Fibroblast of upper back skin (primary cell): ENCODE measurements around the gene HAP1.
"Not testable (repeated sequence)": the region's sequence is repeated elsewhere in the genome, so short reads cannot be mapped to it uniquely, and the experiment has no call there.

Source experiments
- DNase-seq: peaks from one replicate; pipeline ENCODE4 v3.0.0-alpha.2; 2013

Gene HAP1

DNA sequence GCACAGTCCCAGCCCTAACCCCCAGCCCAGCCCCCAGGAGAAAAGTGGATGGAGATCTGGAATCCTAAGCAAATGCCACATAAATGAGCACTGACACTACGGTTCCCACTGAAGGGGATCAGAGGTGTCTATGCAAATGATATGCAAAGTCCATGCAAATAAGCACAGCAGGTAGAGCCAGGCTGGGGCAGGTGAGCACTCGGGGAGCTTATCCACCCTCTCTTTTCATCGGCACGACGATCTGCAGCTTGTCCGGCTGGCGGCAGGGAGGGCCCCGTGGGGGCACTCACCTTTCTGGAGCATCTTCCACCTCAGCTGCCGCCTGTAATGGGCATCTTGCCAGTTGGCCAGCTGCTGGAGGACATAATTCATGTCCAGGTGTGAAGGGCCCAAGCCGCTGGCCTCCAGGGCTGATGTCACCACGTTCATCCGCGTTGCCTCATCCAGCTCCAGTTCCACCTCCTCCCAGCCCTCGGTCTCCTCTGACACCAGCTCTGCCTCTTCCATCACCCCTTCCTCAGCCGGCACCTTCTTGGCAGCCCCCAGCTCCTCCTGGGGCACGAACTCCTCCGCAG is 9.9 kb downstream of the HAP1 start:
- DNase-seq, result no peak

- no peak for DNase-seq
Observed at GRCh38 chr17:41723801-41724475, 10.5 kb downstream of the HAP1 start.

- no peak for DNase-seq
Observed at GRCh38 chr17:41722231-41722630, 12.2 kb downstream of the HAP1 start.

DNA sequence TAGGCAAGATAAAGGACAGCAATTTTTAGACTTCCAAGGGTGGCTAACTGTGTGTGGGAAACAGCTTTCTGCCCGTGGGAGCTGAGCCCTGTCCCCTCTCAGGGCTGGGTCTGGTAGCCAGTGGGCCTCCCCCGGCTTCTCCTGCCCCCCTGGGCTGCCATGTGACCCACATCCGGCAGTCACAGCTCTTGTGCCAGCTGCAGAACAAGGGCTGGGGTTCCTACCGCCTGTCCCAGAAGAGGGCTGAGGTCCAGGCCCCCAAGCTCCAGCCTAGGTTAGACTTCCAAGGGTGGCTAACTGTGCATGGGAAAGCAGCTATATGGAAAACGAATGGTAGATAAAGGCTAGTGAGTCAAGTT is 16.2 kb downstream of the HAP1 start:
- no peak for DNase-seq

- DNase-seq, result no peak
Observed at GRCh38 chr17:41717408-41718286, 16.8 kb downstream of the HAP1 start.

GRCh38 chr17:41711669-41712400 is 22.6 kb downstream of the HAP1 start, which contains the start of gene GAST:
GAST (plus strand) TSS chr17:41712331; CDS start chr17:41715437, 3,106 bp downstream.
- DNase-seq, result no peak

DNA sequence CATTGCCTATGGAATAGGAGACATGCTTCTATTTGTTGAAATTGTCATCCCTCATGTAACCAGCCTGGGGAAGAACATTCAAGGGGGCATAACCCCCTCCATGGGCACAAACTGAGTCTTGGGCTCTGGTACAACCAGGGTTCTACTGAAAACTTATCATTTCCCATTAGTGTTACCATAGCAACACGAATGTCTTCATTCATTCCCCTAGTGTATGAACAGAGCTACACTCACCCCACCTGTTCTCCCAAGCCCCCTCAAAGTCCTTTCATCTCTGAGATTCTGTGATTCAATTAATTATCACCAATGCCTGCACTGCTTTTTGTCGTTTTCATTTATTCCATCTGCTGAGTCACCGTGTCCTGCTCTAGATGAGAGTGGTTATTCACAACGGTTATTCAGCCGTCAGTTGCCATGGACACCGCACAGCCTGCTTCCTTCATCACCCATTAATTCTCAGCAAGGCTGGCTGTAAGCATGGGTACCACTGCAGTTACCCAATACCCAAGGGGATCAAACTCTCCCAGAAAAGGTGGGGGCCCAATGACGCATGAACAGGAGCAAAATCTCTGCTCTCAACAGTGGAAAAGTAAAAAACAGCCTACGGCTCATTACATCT is 23.9 kb downstream of the HAP1 start:
- peak; percentile 54 for DNase-seq

- no peak for DNase-seq
Observed at GRCh38 chr17:41707803-41708669, 26.4 kb downstream of the HAP1 start.

GRCh38 chr17:41705271-41705991 is 29.0 kb downstream of the HAP1 start:
- peak; percentile 46 for DNase-seq

DNA sequence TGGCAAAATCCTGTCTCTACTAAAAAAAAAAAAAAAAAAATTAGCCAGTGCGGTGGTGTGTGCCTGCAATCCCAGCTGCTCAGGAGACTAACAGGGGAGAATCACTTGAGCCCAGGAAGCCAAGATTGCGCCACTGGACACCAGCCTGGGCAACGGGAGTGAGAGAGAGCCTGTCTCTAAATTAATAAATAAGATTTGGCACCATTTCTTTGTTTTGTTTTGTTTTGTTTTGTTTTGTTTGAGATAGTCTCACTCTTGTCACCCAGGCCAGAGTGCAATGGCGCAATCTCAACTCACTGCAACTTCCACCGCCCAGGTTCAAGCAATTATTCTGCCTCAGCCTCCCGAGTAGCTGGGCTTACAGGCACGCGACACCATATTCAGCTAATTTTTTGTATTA is 31.7 kb downstream of the HAP1 start:
- no peak for DNase-seq

DNA sequence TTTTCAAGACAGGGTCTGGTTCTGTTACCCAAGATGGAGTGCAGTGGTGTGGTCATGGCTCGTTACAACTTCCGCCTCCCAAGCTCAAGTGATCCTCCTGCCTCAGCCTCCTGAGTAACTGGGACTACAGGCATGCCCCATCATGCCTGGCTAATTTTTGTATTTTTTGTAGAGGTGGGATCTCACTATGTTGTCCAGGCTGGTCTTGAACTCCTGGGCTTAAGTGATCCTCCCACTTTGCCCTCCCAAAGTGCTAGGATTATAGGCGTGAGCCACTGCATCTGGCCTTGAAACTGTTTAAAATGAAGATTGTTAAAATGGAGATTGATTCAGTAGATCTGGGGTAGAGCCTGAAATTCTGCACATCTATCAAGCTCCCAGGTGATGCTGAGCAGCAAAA is 33.6 kb downstream of the HAP1 start:
- not testable (repeated sequence) for DNase-seq

DNA sequence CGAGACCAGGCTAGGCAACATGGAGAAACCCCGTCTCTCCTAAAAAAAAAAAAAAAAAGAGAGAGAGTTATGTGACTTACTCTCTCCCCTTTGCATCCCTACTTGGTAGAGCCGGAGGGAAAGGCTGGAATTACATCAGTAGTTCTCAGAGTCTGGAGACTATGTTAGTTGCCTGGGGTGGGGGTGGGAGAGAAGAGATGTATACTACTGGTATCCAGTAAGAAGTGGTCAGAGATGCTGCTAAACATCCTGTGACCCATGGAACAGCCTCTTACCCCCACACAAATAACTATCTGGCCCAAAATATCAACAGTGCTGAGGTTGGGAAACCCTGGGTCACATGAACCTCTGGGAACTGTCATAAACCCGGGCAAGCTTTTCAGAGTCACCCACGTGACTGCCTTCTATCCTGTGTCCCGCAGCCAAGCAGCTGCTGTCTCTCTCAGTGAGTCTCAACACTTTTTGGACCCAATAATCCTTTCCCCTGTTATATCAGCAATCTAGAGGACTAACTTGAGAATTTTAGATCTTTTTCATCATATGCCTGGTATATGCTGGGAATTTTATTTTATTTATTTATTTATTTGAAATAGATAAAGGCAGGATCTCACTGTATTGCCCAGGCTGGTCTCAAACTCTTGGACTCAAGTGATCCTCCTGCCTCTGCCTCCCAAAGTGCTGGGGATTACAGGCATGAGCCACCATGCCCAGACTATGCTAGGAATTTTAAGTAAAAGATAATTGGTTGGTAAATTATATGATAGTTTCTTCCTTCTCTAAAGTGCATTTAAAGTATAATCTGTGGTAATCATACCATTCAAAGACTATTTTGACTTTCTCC is 37.1 kb downstream of the HAP1 start:
- DNase-seq, result no peak

- peak; percentile 80 for DNase-seq
Observed at GRCh38 chr17:41695954-41696757, 38.3 kb downstream of the HAP1 start.

GRCh38 chr17:41695134-41695661 is 39.2 kb downstream of the HAP1 start:
- DNase-seq, result no peak

DNA sequence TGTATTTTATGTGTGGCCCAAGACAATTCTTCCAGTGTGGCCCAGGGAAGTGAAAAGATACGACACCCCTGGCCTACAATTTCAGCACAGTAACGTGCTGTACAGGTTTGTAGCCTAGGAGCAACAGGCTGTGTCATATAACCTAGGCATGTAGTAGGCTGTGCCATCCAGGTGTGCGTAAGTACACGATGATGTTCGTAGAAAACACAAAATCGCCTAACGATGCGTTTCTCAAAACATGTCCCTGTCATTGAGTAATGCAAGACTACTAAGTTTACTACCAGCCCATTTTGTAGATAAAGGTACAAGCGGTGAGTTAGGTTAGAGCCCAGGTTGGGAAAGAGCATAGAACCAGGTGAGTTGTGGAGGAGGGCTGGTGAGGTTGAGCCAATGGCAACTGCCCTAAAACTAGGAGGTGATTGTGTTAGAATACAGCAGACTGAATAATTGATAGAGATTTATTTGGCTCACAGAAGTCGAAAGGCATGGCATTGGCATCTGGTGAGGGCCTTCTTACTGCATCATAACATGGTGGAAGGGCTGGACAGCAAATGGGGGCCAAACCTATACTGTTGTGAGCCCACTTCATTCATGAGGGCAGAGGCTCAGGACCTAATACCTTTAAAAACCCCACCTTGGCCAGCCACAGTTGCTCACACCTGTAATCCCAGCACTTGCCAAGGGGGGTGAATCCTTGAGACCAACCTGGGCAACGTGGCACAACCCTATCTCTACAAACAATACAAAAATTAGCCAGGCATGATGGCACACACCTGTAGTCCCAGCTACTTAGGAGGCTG is 41.5 kb downstream of the HAP1 start:
- no peak for DNase-seq

DNA sequence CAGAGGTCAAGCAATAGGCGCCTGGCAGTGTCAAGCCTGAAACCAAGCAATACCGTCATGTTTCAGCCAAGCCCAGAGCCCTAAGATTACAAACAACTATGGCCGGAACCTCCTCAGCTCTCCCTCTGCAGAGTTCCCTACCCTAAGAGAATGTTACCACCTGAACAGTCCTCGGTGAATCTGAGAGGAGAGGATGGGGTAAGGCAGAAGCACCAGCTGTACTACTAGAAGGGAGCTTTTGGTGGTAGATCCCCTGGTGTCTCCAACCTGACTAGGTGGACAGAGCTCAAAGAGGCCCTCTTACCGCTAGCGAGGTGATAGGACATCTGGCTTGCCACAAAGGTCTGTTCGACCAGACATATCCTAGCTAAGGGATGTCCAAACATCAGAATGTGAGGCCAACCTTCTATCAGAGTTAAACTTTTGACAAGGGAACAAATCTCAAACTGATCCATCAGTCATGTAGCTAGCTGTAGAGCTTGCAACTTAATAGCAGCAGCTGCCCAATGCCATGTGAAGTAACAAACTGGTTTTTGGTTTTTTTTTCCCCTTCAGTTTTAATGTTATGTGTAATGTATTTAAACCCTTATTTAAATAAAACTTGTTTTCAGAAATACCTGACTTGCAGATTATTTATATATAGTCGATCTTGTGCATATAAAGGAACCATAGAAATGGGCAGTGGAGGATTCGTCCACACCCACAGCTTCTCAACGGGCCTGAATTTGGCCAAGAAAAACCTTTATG is 43.2 kb downstream of the HAP1 start:
- no peak for DNase-seq

- DNase-seq, result no peak
Observed at GRCh38 chr17:41690497-41690896, 43.9 kb downstream of the HAP1 start.
